Ureter (tissue), 1 donor: ENCODE data around the gene GNB1. TPM values are rescaled to one million over a fixed set of nuclear protein-coding genes. Genes with fewer than 3 reads are reported as not detected.

Experiments
- DNase-seq: peaks from one replicate; pipeline ENCODE4 v3.0.0-alpha.2; 2020; ENCODE audit warnings: low spot score
- total RNA-seq: library from RNA; stranded (reverse); gene quantifications from one replicate; pipeline ENCODE4 v1.2.4, GENCODE V29; 2023
- donor health status: DM: yes; HTN: yes; CAD: no.

GNB1 gene
- total RNA-seq, 1 donor from 2014 or later = 304 TPM

DNA sequence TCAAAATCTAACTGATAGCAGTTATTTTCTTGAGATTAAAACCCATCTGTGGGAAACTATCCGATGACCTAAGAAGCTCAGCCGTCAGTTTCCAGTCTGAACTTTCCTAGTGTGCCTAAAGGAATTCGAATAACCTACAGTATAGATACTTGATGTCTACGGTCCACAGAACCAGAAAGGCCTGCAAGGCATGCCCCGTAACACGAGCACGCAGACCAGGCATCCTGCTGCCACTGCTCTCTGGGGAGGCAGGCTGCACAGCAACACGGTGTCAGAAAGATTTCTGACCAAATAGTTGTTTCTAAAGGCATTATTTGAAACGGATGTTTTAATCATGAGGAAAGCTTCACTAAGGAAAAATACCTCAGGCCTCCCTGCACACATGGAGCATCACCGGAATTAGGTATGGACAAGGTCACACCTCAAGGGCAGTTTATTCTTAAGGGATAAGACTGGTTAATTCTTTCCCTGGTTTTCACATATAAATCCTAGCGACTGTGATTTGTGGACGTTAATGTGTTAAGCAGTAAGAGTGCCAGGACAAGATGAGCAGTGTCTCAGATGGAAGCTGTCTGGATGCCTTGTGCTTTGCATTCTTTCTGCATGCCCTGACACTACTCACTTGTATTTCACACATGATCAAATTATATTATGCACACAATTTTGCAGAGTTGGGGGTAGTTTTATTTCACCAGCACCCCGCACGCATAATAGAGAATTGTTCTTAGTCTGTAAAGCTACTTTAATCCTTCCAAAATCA, 63.6 kb downstream of the GNB1 start:
- no peak for DNase-seq

DNA sequence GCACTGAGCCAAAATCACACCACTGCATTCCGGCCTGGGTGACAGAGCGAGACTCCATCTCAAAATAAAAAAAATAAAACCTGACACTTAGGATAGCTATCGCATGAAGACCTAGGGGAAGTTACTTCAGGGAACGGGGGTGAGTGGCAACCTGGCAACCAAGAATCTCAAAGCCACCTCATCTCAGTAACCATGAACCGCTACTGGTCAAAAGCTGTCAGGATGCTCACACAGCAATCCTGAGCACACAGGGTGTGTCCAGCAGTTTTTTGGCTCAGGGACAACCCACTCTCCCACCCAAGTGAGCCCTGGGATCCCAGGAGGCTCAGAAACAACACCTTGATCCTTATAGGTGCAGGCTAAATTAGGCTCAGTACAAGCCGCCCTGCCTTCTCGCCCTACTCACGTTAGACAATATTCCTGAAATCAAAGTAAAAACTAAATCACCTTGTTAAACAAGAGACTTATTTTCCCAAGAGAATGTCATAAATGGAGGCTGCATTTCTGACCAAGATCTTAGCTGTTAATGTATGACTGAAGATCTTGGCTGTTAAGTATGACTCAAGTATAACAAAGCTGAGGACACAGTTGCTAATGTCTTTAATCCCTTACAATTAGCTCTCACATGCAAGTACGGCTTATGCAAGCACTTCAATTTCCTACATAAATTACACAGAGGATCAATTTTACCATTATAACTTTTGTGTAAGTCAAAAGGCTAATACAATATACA, 64.4 kb downstream of the GNB1 start:
- DNase-seq = no peak

DNA sequence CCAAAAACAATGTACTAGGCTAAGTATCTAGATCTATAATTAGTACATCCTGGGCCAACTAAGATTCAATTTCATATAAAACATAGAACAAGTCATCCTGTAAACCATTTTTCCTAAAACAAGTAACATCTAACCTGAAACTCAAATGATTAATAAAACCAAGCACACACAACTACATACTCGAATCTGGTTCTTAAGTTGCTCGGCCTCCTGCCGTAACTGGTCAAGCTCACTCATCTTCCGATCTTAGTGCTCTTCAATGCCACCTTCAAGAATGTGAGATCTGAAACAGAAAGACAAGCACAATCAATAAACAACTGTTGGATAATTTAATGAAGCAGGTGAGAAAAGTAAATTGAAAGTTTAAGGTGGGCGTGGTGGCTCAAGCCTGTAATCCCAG, 65.7 kb downstream of the GNB1 start:
- DNase-seq = no peak

DNA sequence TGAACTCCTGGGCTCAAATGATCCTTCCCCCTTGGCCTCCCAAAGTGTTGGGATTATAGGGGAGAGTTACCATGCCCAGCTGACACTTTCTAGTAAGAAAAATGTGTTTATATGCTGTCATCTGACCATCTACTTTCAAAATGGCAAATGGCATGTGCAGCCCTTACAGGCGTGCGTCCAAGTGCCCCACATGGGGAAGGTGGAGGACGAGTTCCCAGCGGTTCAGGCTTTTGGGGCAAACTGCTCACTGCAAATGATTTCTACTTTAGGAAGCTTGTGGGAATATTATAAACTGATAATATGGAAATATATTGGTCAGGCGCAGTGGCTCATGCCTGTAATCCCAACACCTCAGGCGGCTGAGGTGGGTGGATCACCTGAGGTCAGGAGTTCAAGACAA, 71.1 kb downstream of the GNB1 start:
- DNase-seq = no peak

DNA sequence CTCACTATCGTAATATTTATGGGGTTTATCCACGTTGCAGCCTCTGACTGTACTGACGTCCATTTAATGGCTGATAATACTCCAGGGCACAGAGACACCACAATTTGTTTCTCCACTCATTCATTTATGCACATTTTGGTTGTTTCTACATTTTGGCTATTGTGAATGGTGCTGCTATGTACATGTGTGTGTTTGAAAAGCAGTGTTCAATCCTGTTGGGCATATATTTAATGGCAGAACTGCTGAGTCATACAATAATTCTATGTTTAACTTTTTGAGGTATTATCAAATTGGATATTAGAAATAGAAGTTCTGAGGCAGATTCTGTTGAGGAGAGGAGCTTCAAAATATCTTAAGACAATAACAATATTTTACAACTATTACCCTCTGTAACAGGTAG, 73.7 kb downstream of the GNB1 start:
- DNase-seq = no peak

DNA sequence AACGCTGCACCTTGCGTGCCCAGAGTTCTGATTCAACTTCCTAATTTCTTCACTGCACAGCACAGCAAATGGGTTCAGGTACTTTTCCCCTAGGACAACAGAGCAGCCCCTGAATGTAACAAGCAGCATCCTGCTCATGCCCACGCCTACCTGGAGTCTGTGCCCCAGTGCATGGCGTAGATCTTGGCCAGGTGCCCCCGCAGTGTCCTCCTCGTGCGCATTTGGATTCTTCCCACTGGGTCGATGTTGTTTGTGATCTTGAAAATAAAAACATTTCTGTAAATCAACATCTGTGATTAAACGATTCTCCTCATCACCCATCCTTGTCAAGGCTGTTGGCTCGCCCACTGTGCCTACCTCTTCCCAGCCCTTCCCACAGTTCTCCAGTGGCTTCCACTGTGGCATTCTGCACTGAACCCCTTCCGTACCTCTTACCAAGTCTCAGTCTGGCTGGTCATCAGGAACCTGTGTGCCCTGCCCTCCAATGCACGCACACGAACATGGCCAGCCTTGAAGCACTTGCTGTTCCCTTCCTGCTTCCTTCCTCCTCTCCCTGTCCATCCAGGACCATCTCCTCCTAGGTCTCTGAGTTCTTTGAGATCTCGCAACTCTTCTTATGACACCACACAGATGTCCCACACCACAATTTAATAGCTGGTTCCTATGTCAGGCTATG, 75.1 kb downstream of the GNB1 start:
- no peak for DNase-seq

DNA sequence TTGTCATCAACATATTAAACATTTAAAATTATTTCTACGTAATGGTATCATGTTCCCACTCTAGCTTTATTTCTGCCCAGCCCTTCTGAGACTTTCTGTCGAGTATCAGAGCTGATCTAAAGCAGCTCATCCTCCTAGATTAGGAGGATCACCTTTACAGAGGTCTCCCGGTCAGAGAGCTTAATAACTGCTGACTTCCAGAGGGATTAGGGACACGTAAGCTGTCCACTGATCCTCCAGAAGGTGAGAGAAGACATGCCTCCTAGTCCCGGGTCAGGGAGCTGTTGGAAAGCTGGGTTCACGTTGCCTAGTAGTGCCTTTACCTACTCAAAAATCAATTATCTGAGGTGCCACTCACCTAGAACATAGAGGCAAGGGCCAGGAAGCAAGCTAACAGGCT, 81.4 kb downstream of the GNB1 start:
- DNase-seq = no peak

DNA sequence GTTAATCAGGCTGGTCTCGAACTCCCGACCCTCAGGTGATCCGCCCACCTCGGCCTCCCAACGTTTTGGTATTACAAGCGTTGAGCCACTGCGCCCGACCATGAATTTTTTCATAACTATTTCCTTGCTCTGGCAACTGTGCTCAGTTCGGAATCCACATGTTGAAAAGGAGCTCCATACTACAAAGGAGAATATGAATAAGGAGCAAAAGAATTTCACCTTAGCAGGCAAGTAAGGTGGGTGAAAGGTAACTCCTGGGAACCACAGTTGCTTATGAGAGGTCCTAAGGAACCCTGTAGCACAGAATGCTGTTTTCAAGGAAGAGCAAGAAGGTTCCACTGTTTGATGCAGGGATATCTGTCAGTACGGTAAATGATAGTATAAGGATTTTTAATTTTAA, 82.7 kb downstream of the GNB1 start:
- DNase-seq = no peak

DNA sequence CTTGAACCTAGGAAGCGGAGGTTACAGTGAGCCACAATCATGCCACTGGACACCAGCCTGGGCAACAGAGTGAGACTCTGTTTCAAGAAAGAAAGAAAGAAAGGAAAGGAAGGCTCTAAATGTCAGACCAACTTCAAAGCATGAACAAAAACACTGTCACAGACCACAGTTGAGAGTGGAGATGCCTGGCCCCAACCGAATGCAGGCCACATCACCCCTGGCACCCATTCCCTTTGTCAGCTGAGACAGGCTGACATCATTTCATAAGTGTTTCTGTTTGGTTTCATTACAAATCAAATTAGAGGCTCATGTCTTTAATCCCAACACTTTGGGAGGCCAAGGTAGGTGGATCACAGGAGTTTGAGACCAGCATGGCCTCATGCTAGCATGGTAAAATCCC, 84.0 kb downstream of the GNB1 start:
- no peak for DNase-seq

DNA sequence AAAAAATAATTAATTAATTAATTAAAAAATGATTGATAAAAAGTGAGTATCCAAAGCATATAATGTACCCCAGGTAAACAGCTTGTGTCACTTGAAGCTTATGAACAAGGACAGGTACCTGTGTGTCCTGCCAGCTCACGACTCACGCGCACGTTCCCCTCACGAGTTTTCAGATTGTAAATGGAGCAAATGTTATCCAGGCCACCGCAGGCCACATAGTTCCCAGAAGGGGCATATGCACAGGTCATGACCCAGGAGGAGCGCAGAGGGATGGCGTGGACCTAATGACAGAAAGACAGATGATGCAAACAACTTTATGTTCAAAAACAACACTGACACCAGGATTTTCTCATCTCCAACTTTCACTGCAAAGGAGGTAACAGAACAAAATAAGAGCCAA, 86.6 kb downstream of the GNB1 start:
- no peak for DNase-seq

DNA sequence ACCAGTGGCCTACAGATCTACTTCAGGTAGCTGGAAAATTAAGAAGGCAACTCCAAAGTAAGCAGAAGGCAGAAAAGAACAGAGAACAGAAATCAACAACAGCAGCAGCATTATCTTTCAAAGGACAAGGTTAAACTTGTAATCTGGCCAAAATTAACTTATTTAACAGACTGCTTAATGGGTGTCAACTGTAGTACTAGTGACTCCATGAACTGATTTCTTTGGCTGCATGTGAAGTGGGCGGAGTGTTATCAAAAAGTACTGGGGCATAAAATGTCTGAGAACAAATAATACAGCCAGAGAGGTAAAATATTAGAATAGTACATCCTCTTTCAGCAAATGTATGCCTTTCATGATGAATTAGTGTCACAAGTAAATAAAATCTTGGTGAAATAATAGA, 88.0 kb downstream of the GNB1 start:
- DNase-seq = no peak

DNA sequence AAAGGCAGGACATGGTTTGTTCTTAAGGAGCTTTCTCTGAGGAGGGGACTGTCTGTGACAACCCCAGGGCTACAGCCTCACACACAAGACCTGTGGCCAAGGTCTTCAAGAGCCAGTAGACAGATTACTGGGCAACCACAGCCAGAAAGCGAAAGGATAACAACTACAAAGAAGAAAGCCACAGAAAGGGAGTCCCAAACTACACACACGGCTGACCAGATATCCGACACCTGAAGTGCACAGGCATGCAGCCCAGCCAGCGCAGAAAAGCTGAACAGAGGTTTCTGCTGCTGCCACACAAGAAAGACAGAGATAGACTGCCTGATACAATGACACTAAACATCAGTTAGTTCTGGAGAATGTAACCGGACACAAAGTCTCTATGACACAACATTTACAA, 91.2 kb downstream of the GNB1 start:
- no peak for DNase-seq

DNA sequence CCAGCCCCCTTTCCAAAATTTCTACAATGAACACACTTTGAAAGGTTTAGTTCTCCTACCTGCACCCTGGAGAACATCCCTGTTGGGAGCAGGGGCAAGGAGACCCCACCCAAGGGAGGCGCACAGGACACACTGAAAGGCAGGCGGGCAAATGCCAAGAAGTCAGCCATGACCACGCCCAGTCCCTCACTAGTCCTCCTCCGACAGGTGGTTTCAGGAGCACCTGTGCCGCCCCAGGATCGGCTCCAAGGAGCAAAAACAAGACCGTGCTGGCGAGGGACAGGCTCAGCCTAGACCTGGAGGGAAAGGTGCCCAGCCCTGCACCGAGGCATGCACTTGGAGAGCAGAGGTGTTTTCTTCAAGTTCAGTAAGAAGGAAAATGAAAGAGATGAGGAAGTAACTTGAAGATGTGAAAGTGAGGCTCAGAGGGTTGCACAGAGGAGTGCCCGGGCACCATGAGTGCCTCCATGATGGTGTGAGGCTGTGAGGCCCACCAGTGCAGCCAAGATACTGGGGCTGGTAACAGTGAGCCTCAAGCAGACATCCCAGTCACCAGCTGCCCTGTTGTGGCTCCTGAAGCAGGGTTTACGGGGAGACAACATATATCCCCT, 93.1 kb downstream of the GNB1 start:
- no peak for DNase-seq

DNA sequence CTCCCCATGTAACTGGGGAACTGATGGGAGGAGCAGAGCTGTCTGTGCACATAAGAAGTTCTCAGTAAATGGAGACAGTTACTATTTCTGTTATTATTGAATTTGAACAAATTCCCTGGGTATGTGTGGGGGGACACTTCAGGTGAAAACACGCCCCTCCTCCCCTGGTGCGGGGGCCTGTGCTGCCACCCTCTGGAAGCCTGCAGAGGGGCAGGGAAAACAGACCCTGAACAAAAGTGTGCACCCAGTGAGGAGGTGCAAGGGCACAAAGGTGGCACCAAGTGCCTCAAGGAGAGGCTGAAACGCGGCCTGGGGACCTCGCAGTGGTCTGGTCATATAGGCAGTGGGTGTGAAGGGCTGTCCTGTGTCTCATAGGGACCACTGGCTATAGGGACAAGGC, 94.4 kb downstream of the GNB1 start:
- DNase-seq = no peak

DNA sequence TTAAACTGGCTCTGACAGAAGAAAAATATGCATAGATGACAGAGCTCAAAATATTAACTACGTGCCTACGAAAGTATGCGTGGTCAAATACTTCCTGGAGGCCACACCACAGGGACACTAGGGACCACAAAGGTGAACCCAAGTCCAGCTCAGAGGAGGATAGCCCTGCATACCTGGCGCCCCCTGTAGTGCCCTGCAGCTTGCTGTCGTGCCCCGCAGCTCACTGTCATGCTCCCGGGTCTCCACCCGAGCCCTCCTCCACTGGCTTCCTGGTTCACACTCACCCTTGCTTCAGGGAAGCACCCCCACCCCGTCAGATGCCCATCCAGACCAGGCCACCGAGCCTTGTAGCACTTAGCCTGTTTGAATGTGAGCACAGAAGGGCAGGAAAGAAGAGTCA, 95.9 kb downstream of the GNB1 start:
- DNase-seq = no peak

DNA sequence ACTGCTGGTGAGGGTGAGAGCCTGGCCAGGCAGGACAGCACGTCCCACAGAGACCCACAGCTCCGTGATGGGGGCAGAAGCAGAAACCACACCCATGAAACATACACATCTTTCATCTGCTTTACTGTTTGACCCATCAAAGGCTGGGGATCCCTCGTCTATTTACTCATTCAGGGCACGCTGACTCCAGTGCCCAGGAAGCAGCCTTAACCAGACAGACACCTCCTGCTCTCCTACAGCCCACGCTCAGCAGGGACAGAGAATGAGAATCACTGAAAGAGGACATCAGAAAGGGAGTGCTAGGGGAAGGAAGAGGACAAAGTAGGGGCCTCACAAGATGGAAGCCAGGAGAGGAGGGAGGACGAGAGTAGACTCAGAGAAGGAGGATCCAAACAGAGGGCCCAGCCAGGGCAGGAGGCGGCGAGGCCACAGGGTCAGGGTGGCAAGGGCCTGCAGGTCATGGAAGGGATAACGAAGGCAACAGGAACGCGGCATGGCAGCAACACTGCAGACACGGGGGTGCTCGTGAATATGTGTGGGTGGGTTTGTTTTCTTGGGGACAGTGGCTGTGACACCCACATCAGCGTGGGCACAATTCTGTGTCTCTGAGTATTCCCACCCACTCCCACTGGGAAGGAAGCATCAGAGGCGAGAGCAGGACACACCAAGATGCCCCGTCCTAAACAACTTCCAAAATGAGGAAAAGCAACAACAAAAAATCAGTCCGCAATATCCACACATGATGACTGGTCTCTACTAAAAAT, 97.2 kb downstream of the GNB1 start:
- DNase-seq = no peak

DNA sequence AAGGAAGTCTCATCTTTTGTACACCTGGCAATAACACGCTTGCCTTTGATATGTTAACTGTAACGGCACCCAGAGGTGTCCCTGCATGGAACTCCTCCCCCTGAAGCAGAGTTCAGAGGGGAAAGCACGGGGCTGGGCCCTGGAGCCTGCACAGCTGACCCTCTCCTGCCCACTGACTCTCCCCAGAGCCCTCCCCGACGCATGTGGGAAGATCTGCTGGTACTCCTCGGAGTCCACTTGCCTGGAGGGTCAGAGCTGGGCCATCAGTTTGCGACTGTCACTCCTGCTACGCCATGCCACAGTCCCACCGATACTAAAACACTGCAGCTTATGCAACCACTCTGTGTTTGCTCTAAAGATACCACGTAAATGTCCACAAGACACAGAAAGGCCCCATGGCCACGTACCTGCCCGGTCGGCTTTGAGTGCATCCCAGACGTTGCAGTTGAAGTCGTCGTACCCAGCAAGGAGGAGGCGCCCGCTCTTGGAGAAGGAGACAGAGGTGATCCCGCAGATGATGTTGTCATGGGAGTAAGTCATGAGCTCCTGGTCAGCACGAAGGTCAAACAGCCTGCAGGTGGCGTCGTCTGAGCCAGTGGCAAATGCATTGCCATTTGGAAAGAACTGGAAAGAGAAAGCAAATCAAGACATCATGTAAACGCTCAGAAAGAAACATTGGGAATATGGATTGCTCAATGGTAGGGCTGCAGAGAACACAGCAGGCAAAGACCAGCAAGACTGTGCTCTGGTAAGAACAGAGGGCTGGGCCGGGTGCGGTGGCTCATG, 102.0 kb downstream of the GNB1 start:
- DNase-seq = no peak

DNA sequence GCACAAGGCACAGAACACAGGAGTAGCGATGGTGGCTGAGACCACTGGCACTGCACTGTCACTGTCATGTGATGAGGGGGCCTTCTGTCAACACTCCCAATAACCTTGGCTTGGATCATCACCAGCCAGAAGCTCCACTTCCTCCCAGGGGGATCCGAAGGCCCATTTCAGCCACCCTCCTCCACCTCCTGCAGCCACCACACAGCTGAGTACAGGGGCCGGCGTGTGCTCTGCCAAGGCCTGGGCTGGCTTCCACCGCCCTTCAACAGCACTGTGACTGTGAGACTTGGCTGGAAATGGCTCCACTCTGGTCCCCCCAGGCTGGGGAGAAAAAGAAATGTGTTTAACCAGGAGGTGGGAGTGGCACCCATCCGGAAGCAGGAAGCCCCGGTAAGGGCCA, 102.8 kb downstream of the GNB1 start:
- DNase-seq = no peak

DNA sequence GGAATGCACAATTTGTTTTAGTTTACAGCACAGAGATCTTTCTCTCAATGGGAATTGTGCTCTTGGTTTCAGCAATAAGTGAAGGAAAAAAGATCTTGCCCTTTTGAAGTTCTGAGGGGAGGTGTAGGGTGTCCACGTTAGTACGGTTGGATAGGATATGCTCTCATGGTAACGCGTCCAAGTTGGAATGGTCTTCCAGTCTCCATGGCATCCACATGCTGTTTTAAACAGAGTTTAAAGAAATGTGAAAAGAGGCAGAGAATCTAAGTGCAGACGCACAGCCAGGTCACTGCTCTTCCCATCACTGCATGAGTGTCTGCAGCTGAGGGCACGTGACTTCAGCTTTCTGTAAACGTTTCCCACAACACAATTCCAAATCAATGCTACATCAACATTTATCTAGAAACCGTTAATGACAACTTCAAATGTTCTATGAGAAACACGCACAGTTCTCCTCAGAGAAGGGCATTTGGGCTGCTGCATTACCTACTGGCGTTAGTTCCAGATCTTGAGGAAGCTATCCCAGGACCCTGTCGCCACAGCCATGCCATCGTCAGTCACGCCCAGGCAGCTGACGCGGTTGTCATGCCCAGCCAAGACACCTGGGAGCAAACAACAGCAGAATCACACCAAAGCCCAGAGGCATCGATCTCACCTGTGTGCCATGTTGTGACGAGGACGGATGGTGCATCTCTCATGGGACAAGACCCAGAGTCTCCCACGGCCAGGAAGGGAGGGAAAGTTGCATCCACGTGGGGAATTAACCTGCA, 103.9 kb downstream of the GNB1 start:
- DNase-seq = no peak

DNA sequence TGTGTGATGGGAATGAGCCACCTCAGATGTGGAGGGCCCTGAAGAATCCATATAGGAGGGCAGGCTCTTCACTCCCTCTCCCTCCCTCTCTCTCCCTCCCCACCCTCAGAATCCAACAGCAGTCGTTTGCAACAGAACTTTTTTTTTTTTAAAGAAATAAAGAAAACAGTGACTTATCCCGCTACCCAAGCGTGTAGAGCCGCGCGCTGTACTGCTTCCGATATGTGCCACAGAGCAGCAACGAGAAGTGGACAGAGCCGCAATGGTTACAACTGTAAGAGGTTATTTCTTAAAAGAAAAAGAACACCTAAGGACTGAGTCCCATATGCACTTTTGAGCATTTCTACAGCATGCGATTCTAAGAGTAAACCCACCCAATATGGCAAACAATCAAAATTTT, 105.2 kb downstream of the GNB1 start:
- DNase-seq = no peak
